ENCODE measurements around the gene SDHAF3. TPM values are rescaled to one million over a fixed set of nuclear protein-coding genes. Genes with fewer than 3 reads are reported as not detected.

The SDHAF3 gene
- total and polyA plus RNA-seq, 2 of the 8 experiments (the other 6 are each of a cell fraction or from before 2014, with no cell fraction given), result 12.0 to 31.3 TPM

DNA sequence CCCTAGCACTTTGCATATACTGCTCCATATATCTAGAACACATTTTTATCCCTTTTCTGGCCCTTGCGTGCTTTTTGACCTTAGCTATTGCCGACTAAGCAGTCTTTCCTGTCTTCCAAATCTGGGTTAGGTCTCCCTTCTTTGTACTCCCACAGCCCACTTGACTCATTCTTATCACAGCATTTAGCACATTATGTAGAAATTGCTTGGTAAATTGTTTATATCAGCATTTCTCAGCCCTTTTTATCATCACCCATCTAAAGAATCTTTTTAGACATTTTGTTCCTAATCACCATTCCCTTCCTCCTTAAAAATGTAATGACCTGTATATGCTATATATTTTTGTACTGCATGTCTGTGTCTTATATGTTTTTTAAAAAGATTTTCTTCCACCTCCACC lies 101.7 kb downstream of the SDHAF3 start:
- Histone ChIP-seq H4K8ac (ENCODE audit: extremely low read depth, insufficient read depth, low read length) (no peak overlapping the region), H3K4me2 (ENCODE audit: insufficient read depth in 1 of 2, low read depth in 2 of 2, low read length in 2 of 2) (no peak overlapping the region), H3K23me2 (ENCODE audit: low read depth, low read length) (no peaks in the 10 kb centered on the region), H2BK15ac (ENCODE audit: low read length) (no peak overlapping the region), H4K5ac (ENCODE audit: insufficient read length, low read depth, low read length) (no peak overlapping the region), H3K36me3 (ENCODE audit: control insufficient read depth in 2 of 4, insufficient read depth in 4 of 4, low read length in 3 of 4) (no peaks in the 10 kb centered on the region), H3K18ac (ENCODE audit: extremely low read depth, low read length) (no peak overlapping the region), H3K23ac (ENCODE audit: insufficient read length) (no peak overlapping the region), H3K79me1 (ENCODE audit: low read depth, low read length) (no peaks in the 10 kb centered on the region), H2BK5ac (ENCODE audit: low read depth, low read length) (no peak overlapping the region), H2AK5ac (ENCODE audit: low read depth, low read length) (no peak overlapping the region), H3K27me3 (replicated peaks in 1 of 4; ENCODE audit: control insufficient read depth in 3 of 4, extremely low read depth in 1 of 4, insufficient read depth in 3 of 4, low read length in 3 of 4) (peaks cover 0 to 1% (median 0%) of the 10 kb centered on the region in 4 experiments; a peak in 1 of 7 replicates), H3K9me3 (ENCODE audit: insufficient read depth in 2 of 2, low read depth in 1 of 2, low read length in 1 of 2) (no peaks in the 10 kb centered on the region), H2BK120ac (replicated peaks; ENCODE audit: low read depth, low read length) (no peak overlapping the region), H3K14ac (ENCODE audit: insufficient read length) (no peak overlapping the region), H3K79me2 (ENCODE audit: control insufficient read depth in 1 of 2, insufficient read depth in 2 of 2, low read length in 2 of 2) (no peaks in the 10 kb centered on the region), H4K20me1 (replicated peaks in 1 of 2; ENCODE audit: control insufficient read depth in 1 of 2, insufficient read depth in 2 of 2, low read length in 2 of 2) (no peaks in the 10 kb centered on the region), H3K56ac (replicated peaks; ENCODE audit: insufficient read length, low read depth, low read length) (no peak overlapping the region), H3K4me3 (ENCODE audit: extremely low read depth in 1 of 4, insufficient read depth in 2 of 4, low read depth in 3 of 4, low read length in 4 of 4) (no peak overlapping the region), H4K91ac (replicated peaks; ENCODE audit: insufficient read length, low read length) (no peak overlapping the region), H3K4ac (replicated peaks; ENCODE audit: insufficient read length, low read depth, low read length) (no peak overlapping the region), H2BK12ac (ENCODE audit: low read depth, low read length) (no peak overlapping the region), H3K9ac (replicated peaks in 1 of 4; ENCODE audit: extremely low read depth in 1 of 4, low read depth in 3 of 4, low read length in 3 of 4) (no peak overlapping the region), H2BK20ac (ENCODE audit: low read length) (no peak overlapping the region), H2AFZ (ENCODE audit: low read length) (no peak overlapping the region), H3K27ac (ENCODE audit: low read depth, low read length) (no peak overlapping the region), H3K4me1 (replicated peaks in 1 of 4; ENCODE audit: control insufficient read depth in 3 of 4, insufficient read depth in 4 of 4, low read length in 3 of 4) (no peaks in the 10 kb centered on the region)
- DNase-seq (ENCODE audit: low read depth in 1 of 2, low spot score in 2 of 2), result no peak
- CTCF ChIA-PET (ENCODE audit: partially characterized antibody), result interaction anchor here (1.2 kb wide), 1 partner anchor 39 kb away, joined by 3 read pairs; no protein-coding TSS in a partner anchor
- TF ChIP-seq CBX5 (IDR thresholded peaks at IDR 0.05; ENCODE audit: low read depth, low read length), result no peak
- TF ChIP-seq EZH2 (IDR thresholded peaks at IDR 0.05; ENCODE audit: low read depth, low read length, severe bottlenecking), result no peak
- TF ChIP-seq CHD2 (IDR thresholded peaks at IDR 0.05; ENCODE audit: low read length), result no peak
- TF ChIP-seq NANOG (IDR thresholded peaks at IDR 0.05; ENCODE audit: insufficient read depth, low read depth, low read length, poor library complexity, severe bottlenecking), result no peak
- no peak for TF ChIP-seq ASH2L (IDR thresholded peaks at IDR 0.05; ENCODE audit: low read length)
- no peak for TF ChIP-seq RBBP5 (IDR thresholded peaks at IDR 0.05; ENCODE audit: borderline replicate concordance, low read depth, low read length)
- TF ChIP-seq SUZ12 (IDR thresholded peaks at IDR 0.05; ENCODE audit: low read length), result no peak
- TF ChIP-seq CEBPB (IDR thresholded peaks at IDR 0.05; ENCODE audit: low read depth, low read length), result no peak
- no peak for TF ChIP-seq JUND (IDR thresholded peaks at IDR 0.05; ENCODE audit: low read length)
- no peak for TF ChIP-seq MAFK (IDR thresholded peaks at IDR 0.05; ENCODE audit: low read depth, low read length)
- TF ChIP-seq SAP30 (IDR thresholded peaks at IDR 0.05; ENCODE audit: insufficient read depth, insufficient replicate concordance, low read length), result no peak
- TF ChIP-seq SP2 (IDR thresholded peaks at IDR 0.05; ENCODE audit: low read length), result no peak
- no peak for TF ChIP-seq YY1 (IDR thresholded peaks at IDR 0.05; ENCODE audit: low read depth, low read length)
- no peak for TF ChIP-seq TBP (IDR thresholded peaks at IDR 0.05; ENCODE audit: low read depth, low read length)
- no peak for TF ChIP-seq TEAD4 (IDR thresholded peaks at IDR 0.05; ENCODE audit: low read depth, low read length)
- WGBS, 2 experiments (ENCODE audit: extremely low coverage in 1 of 2, insufficient coverage in 1 of 2, insufficient read length in 1 of 2, insufficient replicate concordance in 2 of 2, low coverage in 1 of 2, low lambda C conversion rate in 2 of 2, missing lambda C conversion rate in 1 of 2), result 94% methylated on average over 2 of the region's 2 CpGs; no CpG with 5 or more reads in 1 of the 2 experiments
- no peak for FAIRE-seq
- POLR2A ChIA-PET (ENCODE audit: partially characterized antibody), result no interaction called here

All from H1 (cell line).